Measurements from ENCODE around the gene ICOSLG.
A peak's percentile ranks its signal among the peaks of the same experiment; 100 is the strongest.

The ICOSLG gene

GRCh38 chr21:44263221-44263760 is 22.5 kb upstream of the ICOSLG start:
- TF ChIP-seq CTCF (conservative IDR thresholded peaks at IDR 0.05; ENCODE audit: control insufficient read depth, insufficient read depth, low read depth, low read length), result no peak
- DNase-seq (ENCODE audit: low read depth), result no peak
- no peak overlapping the region for H3K4me3 ChIP-seq (ENCODE audit: control insufficient read depth, low read depth, low read length)

- H3K4me3 ChIP-seq (ENCODE audit: control insufficient read depth, low read depth, low read length), result no peak overlapping the region
- no peak for TF ChIP-seq CTCF (conservative IDR thresholded peaks at IDR 0.05; ENCODE audit: control insufficient read depth, insufficient read depth, low read depth, low read length)
- DNase-seq (ENCODE audit: low read depth), result no peak
Observed at GRCh38 chr21:44262338-44263056, 21.8 kb upstream of the ICOSLG start.

GRCh38 chr21:44261675-44262295 is 21.0 kb upstream of the ICOSLG start, which contains the start of gene DNMT3L:
Gene DNMT3L (minus strand): TSS chr21:44261897. CDS start chr21:44261259, 638 bp downstream.
- H3K4me3 ChIP-seq (ENCODE audit: control insufficient read depth, low read depth, low read length), result no peak within 1 kb of the TSS
- no peak for DNase-seq (ENCODE audit: low read depth)
- TF ChIP-seq CTCF (conservative IDR thresholded peaks at IDR 0.05; ENCODE audit: control insufficient read depth, insufficient read depth, low read depth, low read length), result no peak

GRCh38 chr21:44260791-44261631 is 20.3 kb upstream of the ICOSLG start:
- H3K4me3 ChIP-seq (ENCODE audit: control insufficient read depth, low read depth, low read length), result no peak overlapping the region
- no peak for TF ChIP-seq CTCF (conservative IDR thresholded peaks at IDR 0.05; ENCODE audit: control insufficient read depth, insufficient read depth, low read depth, low read length)
- DNase-seq (ENCODE audit: low read depth), result no peak

GRCh38 chr21:44260066-44260465 is 19.3 kb upstream of the ICOSLG start:
- no peak for DNase-seq (ENCODE audit: low read depth)
- TF ChIP-seq CTCF (conservative IDR thresholded peaks at IDR 0.05; ENCODE audit: control insufficient read depth, insufficient read depth, low read depth, low read length), result no peak
- no peak overlapping the region for H3K4me3 ChIP-seq (ENCODE audit: control insufficient read depth, low read depth, low read length)

- H3K4me3 ChIP-seq (ENCODE audit: control insufficient read depth, low read depth, low read length), result no peak overlapping the region
- no peak for TF ChIP-seq CTCF (conservative IDR thresholded peaks at IDR 0.05; ENCODE audit: control insufficient read depth, insufficient read depth, low read depth, low read length)
- DNase-seq (ENCODE audit: low read depth), result peak; percentile 64
Observed at GRCh38 chr21:44259082-44259705, 18.5 kb upstream of the ICOSLG start.
